Progenitor cell of endocrine pancreas (in vitro differentiated cells): ENCODE results near the gene ANO3. TPM values are rescaled to one million over a fixed set of nuclear protein-coding genes. Genes with fewer than 3 reads are reported as not detected.

Experiments used
- DNase-seq: peaks from one replicate; pipeline ENCODE4 v3.0.0; 2021; ENCODE audit warnings: low spot score; ENCODE audit not compliant: unreplicated experiment
- H3K27ac Mint-ChIP-seq: 2 replicates; pipeline ENCODE4 v1.8.0; 2021; ENCODE audit warnings: mild to moderate bottlenecking, moderate library complexity, mixed read lengths
- H3K27me3 Mint-ChIP-seq: 2 replicates; pipeline ENCODE4 v1.8.0; 2021; ENCODE audit warnings: mixed read lengths
- H3K36me3 Mint-ChIP-seq: 2 replicates; pipeline ENCODE4 v1.8.0; 2022; ENCODE audit warnings: mixed read lengths; ENCODE audit not compliant: insufficient read depth
- H3K4me1 Mint-ChIP-seq: 2 replicates; pipeline ENCODE4 v1.8.0; 2021; ENCODE audit warnings: low read depth, mixed read lengths
- H3K4me3 Mint-ChIP-seq: 2 replicates; pipeline ENCODE4 v1.8.0; 2021; ENCODE audit warnings: low read depth, mild to moderate bottlenecking, moderate library complexity, mixed read lengths
- H3K9me3 Mint-ChIP-seq: 2 replicates; pipeline ENCODE4 v1.8.0; 2021; ENCODE audit warnings: low read depth, mixed read lengths
- total RNA-seq: library from RNA; stranded (reverse); gene quantifications from 2 replicates; pipeline ENCODE4 v1.2.1, GENCODE V29; 2021
- TF ChIP-seq, protein P1 (sequence below): fragments of 200-600 bp; sonication (generic); IDR thresholded peaks from one replicate; pipeline ENCODE4 v1.5.0; 2021; ENCODE audit warnings: antibody characterized with exemption, mild to moderate bottlenecking; ENCODE audit not compliant: unreplicated experiment

ANO3 gene
- total RNA-seq, 1 donor from 2014 or later: 0.53 TPM

DNA sequence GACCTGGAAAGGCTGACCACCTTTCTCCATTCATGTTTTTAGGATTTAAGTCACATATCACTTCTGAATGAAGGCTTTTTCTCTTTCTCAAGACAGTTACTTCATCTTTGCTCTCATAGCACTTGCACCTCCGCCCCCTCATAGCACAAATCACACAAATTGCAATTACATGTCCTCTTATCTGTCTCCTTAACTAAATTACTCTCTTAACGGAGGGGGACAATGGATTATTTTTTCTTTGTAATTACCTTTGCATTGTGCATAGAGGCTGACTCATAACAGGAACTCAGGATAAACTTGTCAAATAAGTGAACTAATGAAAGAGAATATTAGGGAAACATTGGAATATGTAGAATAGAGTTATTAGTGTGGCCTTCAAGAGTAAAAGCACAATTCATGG is 145.5 kb downstream of the ANO3 start:
- Mint-ChIP-seq H3K9me3 (no peaks in the 10 kb centered on the region), H3K4me3 (no peak overlapping the region), H3K27ac (no peak overlapping the region), H3K27me3 (no peaks in the 10 kb centered on the region), H3K36me3 (no peaks in the 10 kb centered on the region), H3K4me1 (peaks cover 9% of the 10 kb centered on the region)
- TF ChIP-seq, protein P1, sequence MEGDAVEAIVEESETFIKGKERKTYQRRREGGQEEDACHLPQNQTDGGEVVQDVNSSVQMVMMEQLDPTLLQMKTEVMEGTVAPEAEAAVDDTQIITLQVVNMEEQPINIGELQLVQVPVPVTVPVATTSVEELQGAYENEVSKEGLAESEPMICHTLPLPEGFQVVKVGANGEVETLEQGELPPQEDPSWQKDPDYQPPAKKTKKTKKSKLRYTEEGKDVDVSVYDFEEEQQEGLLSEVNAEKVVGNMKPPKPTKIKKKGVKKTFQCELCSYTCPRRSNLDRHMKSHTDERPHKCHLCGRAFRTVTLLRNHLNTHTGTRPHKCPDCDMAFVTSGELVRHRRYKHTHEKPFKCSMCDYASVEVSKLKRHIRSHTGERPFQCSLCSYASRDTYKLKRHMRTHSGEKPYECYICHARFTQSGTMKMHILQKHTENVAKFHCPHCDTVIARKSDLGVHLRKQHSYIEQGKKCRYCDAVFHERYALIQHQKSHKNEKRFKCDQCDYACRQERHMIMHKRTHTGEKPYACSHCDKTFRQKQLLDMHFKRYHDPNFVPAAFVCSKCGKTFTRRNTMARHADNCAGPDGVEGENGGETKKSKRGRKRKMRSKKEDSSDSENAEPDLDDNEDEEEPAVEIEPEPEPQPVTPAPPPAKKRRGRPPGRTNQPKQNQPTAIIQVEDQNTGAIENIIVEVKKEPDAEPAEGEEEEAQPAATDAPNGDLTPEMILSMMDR: no peak
- no peak for DNase-seq

DNA sequence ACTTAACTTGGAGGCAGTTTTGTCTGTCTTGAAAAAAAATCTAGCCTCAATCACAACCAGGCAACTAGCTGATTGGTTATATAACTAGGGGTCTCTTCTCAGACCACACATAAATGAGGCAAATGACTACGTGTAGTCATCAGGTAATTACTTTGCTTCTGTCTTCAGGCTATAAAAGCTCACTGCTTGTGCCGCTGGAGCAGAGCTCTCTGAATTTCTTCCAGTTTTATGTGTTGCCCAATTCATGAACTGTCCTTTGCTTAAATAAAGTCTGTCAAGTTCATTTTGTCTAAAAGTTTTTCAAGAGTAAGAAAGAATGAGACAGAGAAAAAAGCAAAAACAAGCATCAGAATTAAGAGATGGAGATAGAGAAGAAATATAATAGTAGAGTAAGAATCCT is 146.8 kb downstream of the ANO3 start:
- Mint-ChIP-seq H3K27me3 (no peaks in the 10 kb centered on the region), H3K4me3 (no peak overlapping the region), H3K4me1 (peaks cover 4% of the 10 kb centered on the region), H3K27ac (no peak overlapping the region), H3K36me3 (no peaks in the 10 kb centered on the region), H3K9me3 (peaks cover 3% of the 10 kb centered on the region)
- no peak for DNase-seq
- TF ChIP-seq, protein P1: no peak

DNA sequence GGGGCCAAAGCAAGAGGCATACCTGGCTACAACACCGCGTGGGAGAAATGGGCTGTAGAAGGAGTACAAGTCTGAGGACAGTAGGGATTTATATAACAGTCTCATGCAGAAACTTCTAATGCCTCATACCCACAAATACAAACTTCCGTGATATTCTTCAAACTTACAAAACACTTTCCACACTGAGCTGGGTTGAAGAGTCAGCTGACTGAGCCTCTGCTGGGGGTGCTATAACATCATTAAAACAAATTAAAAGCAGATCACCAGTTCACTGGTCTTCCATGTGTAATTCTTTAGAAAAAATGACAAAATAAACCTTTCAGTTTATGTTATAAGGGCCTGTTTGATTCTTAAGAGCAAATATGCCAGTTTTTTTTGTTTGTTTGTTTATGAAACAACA is 148.1 kb downstream of the ANO3 start:
- H3K9me3 Mint-ChIP-seq: peaks cover 15% of the 10 kb centered on the region
- TF ChIP-seq, protein P1: no peak
- H3K27me3 Mint-ChIP-seq: no peaks in the 10 kb centered on the region
- H3K36me3 Mint-ChIP-seq: no peaks in the 10 kb centered on the region
- H3K4me3 Mint-ChIP-seq: no peak overlapping the region
- DNase-seq: no peak
- peaks cover 2% of the 10 kb centered on the region for H3K4me1 Mint-ChIP-seq
- no peak overlapping the region for H3K27ac Mint-ChIP-seq

DNA sequence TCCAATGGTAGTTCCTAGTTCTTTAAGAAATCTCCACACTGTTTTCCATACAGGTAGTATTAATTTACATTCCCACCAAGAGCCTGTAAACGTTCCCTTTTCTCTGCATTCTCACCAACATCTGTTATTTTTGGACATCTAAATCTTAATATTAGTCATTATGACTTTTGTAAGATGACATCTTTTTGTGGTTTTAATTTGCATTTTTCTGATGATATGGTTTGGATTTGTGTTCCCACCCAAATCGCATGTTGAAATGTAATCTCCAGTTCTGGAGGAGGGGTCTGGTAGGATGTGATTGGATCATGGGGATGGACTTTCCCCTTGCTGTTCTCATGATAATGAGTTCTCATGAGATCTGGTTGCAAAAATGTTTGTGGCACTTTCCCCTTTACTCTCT is 151.2 kb downstream of the ANO3 start:
- Mint-ChIP-seq H3K9me3 (peaks cover 26% of the 10 kb centered on the region), H3K27me3 (no peaks in the 10 kb centered on the region), H3K27ac (no peak overlapping the region), H3K4me3 (no peak overlapping the region), H3K36me3 (no peaks in the 10 kb centered on the region), H3K4me1 (no peaks in the 10 kb centered on the region)
- TF ChIP-seq, protein P1: no peak
- no peak for DNase-seq

DNA sequence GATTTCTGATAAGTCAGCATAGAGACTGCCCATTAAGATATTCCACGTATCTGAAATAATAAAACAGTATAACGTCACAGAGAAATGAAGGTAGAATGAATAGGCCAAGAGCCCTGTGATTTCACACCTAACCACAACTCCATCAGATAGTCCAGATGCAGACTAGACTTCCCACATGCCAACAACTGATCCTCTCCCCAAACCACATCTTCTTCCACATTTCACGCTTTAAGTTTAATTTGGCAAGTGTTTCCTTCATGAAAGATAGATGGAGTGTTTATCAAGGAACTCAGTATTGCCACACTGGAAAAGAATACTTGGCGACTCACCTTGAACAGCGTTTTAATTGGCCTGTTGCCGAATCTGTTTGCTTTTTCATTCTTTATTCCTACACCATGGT is 158.6 kb downstream of the ANO3 start:
- no peaks in the 10 kb centered on the region for H3K36me3 Mint-ChIP-seq
- DNase-seq: no peak
- no peak overlapping the region for H3K27ac Mint-ChIP-seq
- peaks cover 15% of the 10 kb centered on the region for H3K9me3 Mint-ChIP-seq
- H3K4me1 Mint-ChIP-seq: no peaks in the 10 kb centered on the region
- H3K4me3 Mint-ChIP-seq: no peak overlapping the region
- TF ChIP-seq, protein P1: no peak
- no peaks in the 10 kb centered on the region for H3K27me3 Mint-ChIP-seq

DNA sequence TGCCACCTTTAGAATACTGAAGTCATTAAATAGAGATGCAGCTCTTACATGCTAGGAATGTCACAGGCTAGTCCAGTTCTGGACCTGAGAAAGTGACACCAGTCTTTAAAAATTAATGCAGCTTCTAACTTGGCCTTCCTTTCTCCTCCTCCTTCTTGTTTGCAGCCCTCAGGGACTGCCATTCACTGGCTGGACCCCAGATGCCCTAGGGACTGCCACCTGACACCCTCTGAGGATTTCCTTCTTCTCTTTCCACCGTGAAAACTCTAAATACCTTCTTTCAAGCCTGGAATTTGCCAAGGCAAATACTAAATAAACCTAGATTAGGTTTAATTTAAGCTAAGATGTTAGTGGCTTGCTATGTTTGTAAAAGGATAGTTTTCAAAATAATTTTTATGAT is 161.7 kb downstream of the ANO3 start:
- H3K4me1 Mint-ChIP-seq: no peaks in the 10 kb centered on the region
- H3K4me3 Mint-ChIP-seq: no peak overlapping the region
- H3K9me3 Mint-ChIP-seq: peaks cover 7% of the 10 kb centered on the region
- H3K36me3 Mint-ChIP-seq: no peaks in the 10 kb centered on the region
- H3K27me3 Mint-ChIP-seq: no peaks in the 10 kb centered on the region
- TF ChIP-seq, protein P1: no peak
- DNase-seq: no peak
- no peak overlapping the region for H3K27ac Mint-ChIP-seq
